ENCODE results near the gene RNF214.

The RNF214 gene

GRCh38 chr11:117327567-117328374, 95.3 kb downstream of the RNF214 start, which contains the start of gene CEP164:
Gene CEP164 (plus strand): TSS chr11:117327854. CDS start chr11:117338587, 10,733 bp downstream.
- no peaks in the 10 kb centered on the region; the same call in 1 of the 2 replicates for H3K36me3 ChIP-seq (ENCODE audit: insufficient read depth, low read length)
- H4K20me1 ChIP-seq (ENCODE audit: insufficient read depth, low read length) = no peaks in the 10 kb centered on the region
- TF ChIP-seq CTCF (IDR thresholded peaks at IDR 0.05; ENCODE audit: borderline replicate concordance, extremely low read depth, low read length, poor library complexity, severe bottlenecking) = no peak
- TF ChIP-seq EZH2 (IDR thresholded peaks at IDR 0.05; ENCODE audit: borderline replicate concordance, low read depth, low read length, severe bottlenecking) = no peak
- peak within 1 kb of the TSS; percentile 69 for H3K9ac ChIP-seq (ENCODE audit: low read depth, low read length)
- no peaks in the 10 kb centered on the region for H3K79me2 ChIP-seq (ENCODE audit: insufficient read depth, low read length)
- peak within 1 kb of the TSS; percentile 84 for H2AFZ ChIP-seq (ENCODE audit: low read depth, low read length)
- DNase-seq (peak; percentile 97), ATAC-seq (ENCODE audit: insufficient read depth, low read depth) (peak; percentile 97)
- no peaks in the 10 kb centered on the region for H3K9me3 ChIP-seq (ENCODE audit: insufficient read depth, low read length, severe bottlenecking)
- H3K4me1 ChIP-seq (ENCODE audit: insufficient read depth, low read length) = peaks cover 21% of the 10 kb centered on the region
- peak within 1 kb of the TSS; percentile 54 for H3K27ac ChIP-seq (ENCODE audit: low read length)
- peak within 1 kb of the TSS; percentile 74 to 84 for H3K4me3 ChIP-seq (ENCODE audit: low read depth in 1 of 2, low read length in 2 of 2)
- H3K4me2 ChIP-seq (ENCODE audit: insufficient read depth, low read length) = peak within 1 kb of the TSS; percentile 82
- no peaks in the 10 kb centered on the region for H3K27me3 ChIP-seq (ENCODE audit: insufficient read depth, low read length, poor library complexity)

GRCh38 chr11:117328375-117329010, 96.0 kb downstream of the RNF214 start:
- Histone ChIP-seq H3K9me3 (ENCODE audit: insufficient read depth, low read length, severe bottlenecking) (no peaks in the 10 kb centered on the region), H3K27ac (ENCODE audit: low read length) (peak overlapping the region; percentile 54), H4K20me1 (ENCODE audit: insufficient read depth, low read length) (no peaks in the 10 kb centered on the region), H3K79me2 (ENCODE audit: insufficient read depth, low read length) (no peaks in the 10 kb centered on the region), H3K27me3 (ENCODE audit: insufficient read depth, low read length, poor library complexity) (no peaks in the 10 kb centered on the region), H3K4me2 (ENCODE audit: insufficient read depth, low read length) (peak overlapping the region; percentile 82), H3K9ac (ENCODE audit: low read depth, low read length) (peak overlapping the region; percentile 69), H3K4me3 (ENCODE audit: low read depth in 1 of 2, low read length in 2 of 2) (peak overlapping the region; percentile 74 to 84), H3K36me3 (ENCODE audit: insufficient read depth, low read length) (no peaks in the 10 kb centered on the region; the same call in 1 of the 2 replicates), H3K4me1 (ENCODE audit: insufficient read depth, low read length) (peaks cover 21% of the 10 kb centered on the region), H2AFZ (ENCODE audit: low read depth, low read length) (peak overlapping the region; percentile 84)
- ATAC-seq (ENCODE audit: insufficient read depth, low read depth) (0 out of 3 replicates have a peak, but pooled peaks have one; percentile 4), DNase-seq (no peak)
- TF ChIP-seq EZH2 (IDR thresholded peaks at IDR 0.05; ENCODE audit: borderline replicate concordance, low read depth, low read length, severe bottlenecking) (no peak), CTCF (IDR thresholded peaks at IDR 0.05; ENCODE audit: borderline replicate concordance, extremely low read depth, low read length, poor library complexity, severe bottlenecking) (no peak)

GRCh38 chr11:117332843-117333242, 100.4 kb downstream of the RNF214 start:
- Histone ChIP-seq H3K27me3 (ENCODE audit: insufficient read depth, low read length, poor library complexity) (no peaks in the 10 kb centered on the region), H3K27ac (ENCODE audit: low read length) (no peak overlapping the region), H3K4me3 (ENCODE audit: low read depth in 1 of 2, low read length in 2 of 2) (no peak overlapping the region), H3K9me3 (ENCODE audit: insufficient read depth, low read length, severe bottlenecking) (no peaks in the 10 kb centered on the region), H4K20me1 (ENCODE audit: insufficient read depth, low read length) (no peaks in the 10 kb centered on the region), H3K9ac (ENCODE audit: low read depth, low read length) (no peak overlapping the region), H3K4me2 (ENCODE audit: insufficient read depth, low read length) (no peak overlapping the region), H3K79me2 (ENCODE audit: insufficient read depth, low read length) (no peaks in the 10 kb centered on the region), H3K4me1 (ENCODE audit: insufficient read depth, low read length) (peaks cover 14% of the 10 kb centered on the region), H2AFZ (ENCODE audit: low read depth, low read length) (no peak overlapping the region), H3K36me3 (ENCODE audit: insufficient read depth, low read length) (no peaks in the 10 kb centered on the region; the same call in 1 of the 2 replicates)
- DNase-seq (no peak), ATAC-seq (ENCODE audit: insufficient read depth, low read depth) (no peak)
- TF ChIP-seq CTCF (IDR thresholded peaks at IDR 0.05; ENCODE audit: borderline replicate concordance, extremely low read depth, low read length, poor library complexity, severe bottlenecking) (no peak), EZH2 (IDR thresholded peaks at IDR 0.05; ENCODE audit: borderline replicate concordance, low read depth, low read length, severe bottlenecking) (no peak)
